NCI-H2196 treated with DMSO at 0.1 percent for 48 hours (cell line): ENCODE measurements around the gene KLHL22.
"Not testable (repeated sequence)": the region's sequence is repeated elsewhere in the genome, so short reads cannot be mapped to it uniquely, and the experiment has no call there.

Source experiments
- DNase-seq: peaks from one replicate; lab custom pipeline; 2025; ENCODE audit not compliant: unreplicated experiment; lab: John Stamatoyannopoulos, UW

KLHL22 gene

DNA sequence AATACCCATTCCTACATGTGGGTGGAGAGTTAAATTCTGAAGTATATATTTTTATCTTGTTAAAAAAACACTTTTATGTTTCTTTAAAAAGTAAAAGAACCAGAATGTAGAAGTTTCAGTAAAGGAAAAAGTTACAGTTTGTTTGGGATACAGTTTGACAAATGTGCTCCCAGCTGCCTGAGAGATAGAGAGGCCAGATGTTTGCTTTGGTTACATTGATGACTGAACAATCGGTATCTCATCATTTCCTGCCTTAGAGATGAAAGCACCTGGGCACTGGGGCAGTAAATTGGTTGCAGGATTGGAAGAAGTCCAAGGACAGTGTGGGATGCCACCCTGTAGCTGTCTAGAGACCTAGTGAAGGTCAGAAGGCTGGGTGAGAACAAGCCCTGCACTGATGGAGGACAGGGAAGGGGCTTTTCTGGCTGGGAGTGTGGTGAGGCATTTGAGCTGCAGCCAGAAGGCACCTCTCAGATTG lies 28.4 kb upstream of the KLHL22 start:
- no peak for DNase-seq

DNA sequence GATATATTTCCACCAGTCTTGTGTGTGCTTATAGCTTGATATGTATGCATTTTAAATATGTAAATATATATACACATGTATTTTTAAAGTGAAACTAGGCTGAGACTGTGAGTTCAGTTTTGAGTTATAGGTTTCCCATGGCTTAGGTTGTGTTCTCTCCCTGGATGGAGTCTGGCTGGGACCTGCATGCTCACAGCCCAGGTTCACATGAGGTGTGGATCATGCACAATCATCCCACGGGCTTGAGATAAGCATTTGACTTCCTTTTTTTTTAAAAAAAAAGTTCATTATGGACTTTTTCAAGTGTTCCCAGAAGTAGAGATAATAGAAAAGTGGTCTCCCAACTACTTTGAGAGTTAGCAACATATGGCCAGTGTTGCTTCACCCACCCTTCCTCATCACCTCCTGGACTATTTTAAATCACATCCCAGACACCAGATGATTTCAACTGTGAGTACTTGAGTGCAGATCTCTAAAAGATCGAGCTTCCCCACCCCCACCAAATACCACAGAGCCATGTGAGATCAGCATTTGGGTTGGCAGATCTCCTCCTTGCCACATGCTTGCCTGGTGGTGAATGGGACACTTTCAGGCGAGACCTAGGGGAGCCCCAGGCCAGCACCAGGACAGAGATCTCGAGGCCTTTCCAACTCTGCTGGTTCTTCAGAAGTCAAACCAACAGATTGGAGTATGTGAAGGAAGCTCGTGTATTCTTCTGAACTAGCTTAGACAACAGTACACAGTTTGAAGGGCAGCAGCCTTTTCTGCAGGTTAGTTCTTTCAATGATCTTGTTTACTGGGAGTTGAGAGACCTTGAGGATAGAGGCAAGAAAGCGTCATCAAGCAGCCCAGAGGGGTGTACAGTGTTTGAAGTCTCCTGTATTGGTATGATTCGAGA lies 27.7 kb upstream of the KLHL22 start:
- DNase-seq: no peak

DNA sequence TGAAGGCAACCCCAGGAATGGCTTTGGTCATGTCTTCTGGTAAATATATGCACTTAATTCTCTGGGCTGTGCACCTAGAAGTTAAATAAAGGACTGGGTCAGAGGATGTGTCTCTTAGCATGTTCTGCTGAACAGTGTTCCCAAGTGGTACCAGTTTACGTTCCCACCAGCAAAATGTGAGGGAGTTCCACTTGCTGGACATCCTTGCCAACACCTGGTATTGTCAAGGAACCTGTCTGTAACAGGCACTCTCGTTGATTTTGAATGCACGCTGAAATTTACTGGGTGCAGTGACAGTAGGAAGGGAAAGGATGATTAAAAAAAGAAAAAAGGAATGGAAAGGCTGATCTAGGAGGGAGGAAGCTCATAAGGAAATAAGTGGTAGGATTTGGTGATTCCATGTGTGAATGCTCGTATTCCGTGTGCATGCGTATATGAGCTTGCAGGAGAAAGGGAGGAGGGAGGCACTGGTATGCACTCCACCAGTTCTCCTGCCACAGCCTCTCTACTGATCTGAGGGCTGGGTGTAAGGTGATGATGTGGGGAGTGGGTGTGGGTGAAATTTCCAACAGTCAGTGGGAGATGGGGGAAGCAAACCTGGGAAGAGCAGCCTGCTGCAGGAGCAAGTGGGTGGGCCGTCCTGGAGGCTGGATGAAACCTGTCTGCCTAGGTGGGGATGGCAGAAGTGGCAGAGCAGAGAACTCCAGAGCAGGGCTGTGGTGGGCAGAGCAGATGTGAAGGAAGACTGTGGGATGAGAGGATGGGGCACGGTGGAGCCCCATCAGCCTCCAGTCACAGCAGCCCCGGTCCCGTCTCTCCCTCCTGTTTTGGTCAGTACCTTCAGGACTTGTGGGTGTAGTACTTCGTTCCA lies 26.8 kb upstream of the KLHL22 start:
- DNase-seq: no peak

DNA sequence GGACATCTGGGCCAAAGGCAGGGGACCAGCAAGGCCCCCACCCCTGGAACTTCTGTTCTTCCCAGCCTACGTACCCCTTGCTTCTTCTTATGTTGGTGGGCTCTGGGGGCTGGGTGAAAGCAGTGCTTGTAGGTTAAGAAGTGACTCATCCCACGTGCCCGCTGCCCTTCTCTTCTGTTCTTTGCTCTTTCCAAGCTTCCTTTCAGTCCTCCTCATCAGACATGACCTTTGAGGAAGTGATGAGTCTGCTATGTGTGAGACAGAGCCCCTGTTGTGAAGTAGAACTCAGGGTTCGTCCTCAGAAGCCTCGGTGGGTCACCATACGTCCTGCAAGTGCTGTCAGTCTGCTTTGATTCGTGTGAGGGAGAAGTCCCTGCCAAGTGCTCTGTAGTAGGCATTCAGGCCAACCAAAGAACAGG lies 24.5 kb upstream of the KLHL22 start:
- no peak for DNase-seq

DNA sequence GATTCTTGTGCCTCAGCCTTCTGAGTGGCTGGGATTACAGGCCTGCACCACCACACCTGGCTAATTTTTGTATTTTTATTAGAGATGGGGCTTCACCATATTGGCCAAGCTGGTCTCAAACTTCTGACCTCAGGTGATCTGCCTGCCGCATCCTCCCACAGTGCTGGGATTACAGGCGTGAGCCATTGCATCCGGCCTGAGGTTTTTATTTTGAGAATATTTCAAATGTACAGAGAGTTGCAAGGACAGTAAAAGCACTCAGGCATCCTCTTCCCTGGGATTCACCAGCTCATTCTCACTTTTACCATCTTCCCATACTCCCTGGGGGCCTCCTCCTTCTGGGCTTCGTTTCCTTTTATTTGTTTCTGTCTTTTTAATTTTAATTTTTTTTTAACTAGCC lies 24.0 kb upstream of the KLHL22 start:
- no peak for DNase-seq

DNA sequence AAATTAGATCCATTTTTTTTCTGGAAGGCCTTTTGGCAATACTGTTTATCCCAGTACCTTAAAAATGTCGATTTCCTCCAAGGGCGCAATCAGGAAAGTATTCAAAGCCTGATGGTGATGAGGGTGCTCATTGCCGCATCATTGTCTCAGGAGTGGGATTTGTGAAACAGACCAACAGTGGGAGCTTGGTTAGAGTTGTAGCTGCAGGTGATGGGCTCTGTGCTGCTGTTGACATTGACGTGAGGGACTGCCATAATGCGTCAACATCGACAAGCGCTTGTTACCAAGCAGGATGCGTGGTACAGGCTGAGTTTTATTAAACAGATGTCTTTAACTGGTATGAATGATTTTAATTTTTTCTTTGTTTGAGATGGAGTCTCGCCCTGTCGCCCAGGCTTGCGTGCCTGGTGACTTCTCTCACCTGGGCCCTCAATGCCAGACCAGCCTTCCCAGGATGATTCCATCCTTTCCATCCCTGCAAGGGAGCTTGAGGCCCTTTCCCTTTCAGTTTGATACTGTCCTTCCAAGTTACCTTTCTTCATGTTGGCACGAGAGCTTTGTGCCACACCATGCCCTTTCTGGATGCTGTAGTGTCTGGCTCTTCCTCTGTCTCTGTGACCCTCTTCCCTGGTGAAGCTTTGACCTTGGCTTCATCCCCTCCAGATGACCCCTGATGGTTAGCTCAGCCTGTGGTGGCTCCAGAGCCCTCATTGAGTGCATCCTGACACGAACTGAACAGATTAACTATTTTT lies 22.4 kb upstream of the KLHL22 start:
- DNase-seq: no peak

DNA sequence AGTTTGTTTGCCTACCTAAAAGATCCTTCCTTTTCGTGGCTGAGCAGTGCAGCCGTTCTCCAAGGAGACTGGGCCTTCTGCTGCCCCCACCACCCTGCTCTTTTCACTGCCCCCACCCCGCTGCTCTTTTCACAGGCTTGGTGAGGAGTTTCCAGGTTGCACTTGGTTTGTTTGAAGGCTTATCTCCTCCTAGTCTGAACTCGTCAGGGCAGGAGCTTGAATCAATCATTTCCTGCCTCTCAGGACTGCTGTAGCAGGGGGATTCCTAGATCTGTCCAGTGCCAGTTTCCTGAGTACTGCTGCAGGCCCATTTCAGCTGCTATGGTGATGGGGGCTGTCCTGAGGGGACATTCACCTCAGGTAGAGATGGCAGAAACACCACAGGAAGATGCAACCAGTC lies 21.8 kb upstream of the KLHL22 start:
- DNase-seq: no peak

DNA sequence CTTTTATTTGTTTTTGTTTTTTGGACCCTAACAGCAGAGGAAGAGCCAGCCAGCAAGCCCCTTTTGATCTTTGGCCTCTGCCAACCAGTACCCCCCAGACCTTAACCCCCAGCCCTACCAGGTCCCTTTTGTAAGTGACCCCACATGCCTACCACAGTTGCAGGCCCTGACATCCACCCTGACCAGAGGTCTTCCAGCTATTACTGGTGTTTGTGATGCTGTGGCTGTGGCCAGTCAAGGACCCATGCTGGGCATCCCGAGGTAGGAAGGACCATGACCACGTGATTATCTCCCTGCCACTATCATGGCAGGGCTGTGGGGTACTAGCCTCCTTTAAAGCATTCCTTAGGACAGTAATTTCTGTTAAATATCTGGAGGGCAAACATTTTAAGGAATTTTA lies 20.8 kb upstream of the KLHL22 start:
- no peak for DNase-seq

DNA sequence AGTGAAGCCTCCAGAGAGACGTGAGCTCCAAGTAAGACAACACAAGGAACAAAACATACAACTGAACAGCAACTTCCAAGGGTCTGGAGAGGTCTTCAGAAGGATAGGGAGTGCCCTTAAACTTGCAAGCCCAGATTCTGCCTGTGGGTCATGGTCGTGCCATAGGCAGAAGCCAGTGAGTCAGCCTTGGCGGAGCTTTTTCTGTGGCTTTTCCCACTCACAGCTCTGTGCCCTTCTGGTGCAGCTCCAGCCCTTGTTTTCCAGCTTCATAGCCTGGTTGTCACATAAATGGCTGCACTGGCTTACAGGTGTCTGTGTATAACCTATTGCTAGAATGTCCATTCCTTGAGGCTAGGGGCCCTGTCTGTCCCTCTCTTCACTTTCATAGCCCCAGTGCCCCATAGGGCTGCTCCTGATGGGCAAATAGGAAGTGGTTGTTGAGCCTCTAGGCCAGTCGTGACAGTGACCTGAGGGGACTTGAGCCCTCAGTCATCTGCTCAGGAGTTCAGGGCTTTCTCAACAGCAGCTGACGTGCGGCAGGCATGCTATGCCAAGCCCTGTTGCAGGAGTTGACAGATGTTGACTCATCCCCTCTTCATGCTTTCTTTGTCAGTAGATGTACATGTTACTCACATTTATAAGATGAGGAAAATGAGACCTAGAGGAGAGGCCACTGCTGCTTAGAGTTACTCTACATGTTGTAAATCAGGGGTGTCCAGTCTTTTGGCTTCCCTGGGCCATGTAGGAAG lies 19.2 kb upstream of the KLHL22 start:
- no peak for DNase-seq

DNA sequence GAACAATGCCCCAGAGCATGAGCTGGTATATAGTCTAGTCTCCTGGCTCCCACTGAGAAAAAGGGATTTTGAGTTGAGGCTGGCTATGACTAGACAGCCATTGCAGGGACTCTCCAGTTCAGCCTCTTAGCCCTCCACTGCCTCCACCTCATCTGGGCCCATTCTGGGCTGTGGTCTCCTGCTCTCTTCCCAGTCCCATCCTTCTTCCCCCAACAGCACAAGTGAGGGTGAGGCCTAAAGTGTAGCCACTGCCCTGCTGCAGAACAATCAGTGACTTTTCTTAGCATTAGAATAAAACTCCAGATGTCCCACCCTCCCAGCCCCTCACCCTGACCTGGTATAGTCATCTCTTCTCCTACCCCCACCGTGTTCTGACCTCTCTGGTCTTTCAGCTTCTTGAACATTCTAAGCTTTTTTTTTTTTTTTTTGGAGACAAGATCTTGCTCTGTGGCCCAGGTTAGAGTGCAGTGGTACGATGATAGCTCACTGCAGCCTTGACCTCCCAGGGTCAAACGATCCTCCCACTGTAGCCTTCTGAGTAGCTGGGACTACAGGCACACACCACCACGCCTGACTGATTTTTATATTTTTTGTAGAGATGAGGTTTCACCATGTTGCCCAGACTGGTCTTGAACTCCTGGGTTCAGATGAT lies 16.1 kb upstream of the KLHL22 start:
- DNase-seq: no peak

DNA sequence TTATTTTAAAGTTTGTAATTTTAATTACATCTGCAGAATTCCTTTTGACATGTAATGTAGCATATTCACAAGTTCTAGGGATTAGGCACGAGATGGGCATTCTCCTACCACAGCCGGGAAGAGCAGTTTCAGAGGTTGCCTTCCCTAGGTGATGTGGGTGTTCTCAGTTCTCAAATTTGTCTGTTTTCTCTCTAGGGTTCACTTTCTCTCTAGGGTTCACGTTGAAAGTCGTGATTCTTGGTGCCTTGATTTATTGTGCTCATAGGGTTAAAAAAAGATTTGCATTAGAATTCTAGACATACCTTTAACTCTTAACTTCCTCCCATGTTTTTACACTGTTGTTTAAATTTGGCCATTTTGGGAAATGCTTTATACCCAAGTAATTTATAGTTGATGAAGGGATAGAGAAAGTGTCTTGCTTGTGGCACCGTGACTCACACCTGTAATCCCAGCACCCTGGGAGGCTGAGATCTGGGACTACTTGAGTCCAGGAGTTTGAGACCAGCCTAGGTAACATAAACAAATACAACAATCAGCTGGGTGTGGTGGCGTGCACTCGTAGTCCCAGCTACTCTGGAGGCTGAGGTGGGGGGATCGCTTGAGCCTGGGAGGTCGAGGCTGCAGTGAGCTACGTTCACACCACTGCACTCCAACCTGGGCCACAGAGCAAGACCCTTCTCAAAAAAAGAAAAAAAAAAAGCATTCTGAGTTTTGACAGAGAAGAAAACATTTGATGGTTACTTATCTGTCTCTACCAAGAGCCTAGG lies 15.4 kb upstream of the KLHL22 start:
- DNase-seq: no peak

DNA sequence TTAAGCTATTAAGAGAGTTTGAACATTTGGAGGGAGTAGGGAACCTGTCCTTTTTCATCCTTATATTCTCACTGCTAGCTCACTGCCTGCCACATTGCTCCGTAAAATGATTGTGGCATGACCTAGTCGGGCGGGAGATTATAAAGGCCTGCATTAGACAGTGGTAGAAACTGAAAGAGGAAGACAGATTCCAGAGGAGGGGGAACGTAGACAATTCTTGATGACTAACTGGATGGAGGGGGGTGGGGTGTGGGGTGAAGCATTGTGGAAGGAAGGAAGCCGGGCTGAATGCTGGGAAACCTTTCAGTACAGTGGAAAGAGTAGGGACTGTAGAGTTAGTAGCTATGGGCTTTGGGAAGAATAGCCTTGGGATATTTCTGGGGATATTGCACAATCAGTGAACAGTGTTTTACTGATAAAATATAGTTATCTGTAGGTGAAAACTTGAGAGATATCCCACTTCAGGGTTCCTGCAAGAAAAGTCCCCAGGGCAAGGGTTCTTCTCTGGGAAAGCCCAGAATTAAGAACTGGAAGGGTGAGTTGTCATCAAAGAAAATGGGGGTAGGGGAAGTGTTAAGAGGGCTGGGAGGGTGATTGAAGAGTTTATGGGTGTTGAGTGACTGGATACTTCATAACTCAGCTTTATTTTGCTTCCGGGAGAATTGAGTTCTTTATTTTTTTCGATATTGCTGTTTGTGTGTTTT lies 13.9 kb upstream of the KLHL22 start:
- DNase-seq: no peak

DNA sequence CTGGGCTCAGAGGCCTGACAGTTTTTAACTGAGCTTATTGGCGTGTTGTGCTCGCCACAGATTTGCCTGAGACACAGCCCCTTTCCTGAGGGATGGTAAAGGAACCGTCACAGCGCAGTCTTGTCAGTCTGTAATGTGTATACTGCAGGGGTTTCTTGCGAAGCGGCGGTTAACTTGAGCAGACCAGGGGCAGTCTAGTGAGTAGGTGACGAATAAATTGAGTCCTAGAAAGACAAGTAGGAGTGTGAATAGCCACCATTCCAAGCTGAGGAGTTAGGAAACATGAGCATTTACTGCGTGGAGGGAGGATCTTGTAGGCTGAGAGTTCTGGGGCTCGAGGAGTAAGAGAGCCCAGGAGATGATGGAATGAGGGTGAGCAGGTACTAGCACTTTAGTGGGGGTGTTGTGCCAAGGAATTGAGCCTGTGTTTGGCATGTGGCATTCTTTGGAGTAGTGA lies 13.2 kb upstream of the KLHL22 start:
- no peak for DNase-seq

DNA sequence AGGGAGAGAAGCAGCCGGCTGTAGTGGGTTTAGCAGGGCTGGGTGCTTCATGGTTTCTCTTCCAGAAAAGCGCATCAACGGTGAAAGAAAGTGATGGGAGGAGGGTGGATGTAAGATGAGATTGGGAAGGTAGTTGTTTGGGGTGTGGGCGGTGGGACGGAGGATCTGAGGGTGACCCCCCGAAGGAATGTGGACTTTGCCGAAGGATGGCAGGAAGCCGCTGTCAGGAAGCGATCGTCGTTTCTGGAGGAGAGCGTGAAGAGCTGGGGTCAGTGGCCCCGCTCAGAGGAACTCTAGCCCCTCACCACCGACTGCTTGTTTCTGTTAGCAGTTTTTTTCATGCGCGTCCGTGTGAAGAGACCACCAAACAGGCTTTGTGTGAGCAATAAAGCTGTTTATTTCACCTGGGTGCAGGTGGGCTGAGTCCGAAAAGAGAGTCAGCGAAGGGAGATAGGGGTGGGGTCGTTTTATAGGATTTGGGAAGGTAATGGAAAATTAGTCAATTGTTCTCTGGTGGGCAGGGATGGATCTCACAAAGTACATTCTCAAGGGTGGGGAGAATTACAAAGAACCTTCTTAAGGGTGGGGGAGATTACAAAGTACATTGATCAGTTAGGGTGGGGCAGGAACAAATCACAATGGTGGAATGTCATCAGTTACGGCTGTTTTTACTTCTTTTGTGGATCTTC lies 12.6 kb upstream of the KLHL22 start:
- DNase-seq: not testable (repeated sequence)

DNA sequence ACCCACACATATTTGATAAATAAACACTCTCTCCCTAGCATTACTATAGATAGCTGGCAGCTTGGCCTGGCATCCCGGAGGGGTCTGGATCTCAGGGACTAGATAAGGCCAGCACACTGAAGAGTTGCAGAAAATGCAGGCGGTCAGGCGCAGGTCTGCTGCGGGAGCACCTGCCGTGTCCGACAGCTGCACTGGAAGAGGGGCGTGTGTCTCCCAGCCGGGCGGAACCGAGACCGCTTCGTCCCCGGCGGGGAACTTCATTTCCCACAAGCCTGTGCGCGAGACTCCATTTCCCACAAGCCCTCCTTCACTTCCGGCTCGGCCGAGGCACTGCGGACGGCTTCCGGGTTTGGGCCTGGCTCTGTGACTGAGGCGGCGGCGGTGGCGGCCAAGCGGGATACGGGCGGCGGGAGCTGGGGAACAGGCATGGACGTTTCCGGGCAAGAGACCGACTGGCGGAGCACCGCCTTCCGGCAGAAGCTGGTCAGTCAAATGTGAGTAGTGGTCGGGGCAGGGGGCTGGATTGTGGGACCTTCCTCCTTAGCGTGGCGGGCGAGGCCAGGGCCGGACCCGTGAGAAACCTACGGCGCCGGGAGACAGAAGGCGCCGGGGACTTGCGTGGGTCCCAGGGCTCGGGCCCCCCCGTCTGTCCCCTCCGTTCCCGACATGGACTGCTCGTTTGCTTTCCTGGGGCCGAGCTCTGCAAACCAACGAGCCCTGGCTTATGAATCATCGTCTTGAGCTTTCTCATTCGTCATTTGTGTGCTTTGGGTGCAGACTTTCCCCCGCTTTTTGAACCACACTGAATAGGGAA lies 11.9 kb upstream of the KLHL22 start, which contains the start of gene MED15:
TSS of gene MED15 (plus strand) at position 358 of the 814 bp plus-strand sequence. CDS start at position 427, 69 bp downstream.
- peak; percentile 54 for DNase-seq

DNA sequence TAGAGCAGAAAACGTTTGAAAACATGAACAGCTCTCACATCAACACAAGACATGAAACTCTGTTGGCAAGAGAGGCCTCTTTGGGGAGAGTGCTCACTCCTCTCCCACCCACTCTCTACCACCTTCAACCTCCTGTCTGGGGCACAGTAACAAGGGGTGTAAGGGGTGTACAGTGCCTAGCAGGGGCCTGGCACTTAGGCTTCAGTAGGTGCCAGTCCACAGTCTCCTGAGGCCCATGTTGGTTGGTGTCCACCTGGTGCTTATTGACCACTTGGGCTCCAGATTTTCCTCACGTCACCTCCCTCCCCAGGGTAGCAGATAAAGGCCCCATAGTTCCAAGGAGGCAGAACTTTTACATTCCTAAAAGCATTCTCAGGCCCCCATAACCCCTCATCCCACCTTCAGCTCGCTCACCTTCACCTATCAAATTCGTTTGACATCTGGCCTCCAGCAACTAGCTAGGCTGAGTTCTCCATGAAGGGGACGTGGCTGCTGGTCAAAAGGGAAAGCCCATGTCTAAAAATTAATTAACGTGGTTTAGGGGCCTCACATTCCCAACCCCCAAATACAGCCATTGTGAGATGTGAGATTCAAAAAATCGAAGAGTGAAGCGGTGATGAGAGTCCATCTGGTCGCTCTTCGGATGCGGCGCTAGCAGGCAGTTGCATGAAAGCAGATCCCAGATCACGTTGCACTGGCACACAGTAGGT lies 11.1 kb upstream of the KLHL22 start:
- no peak for DNase-seq
